Karpas-422 (cell line): ENCODE results near the gene EMP1. TPM values are rescaled to one million over a fixed set of nuclear protein-coding genes. Genes with fewer than 3 reads are reported as not detected.

ENCODE experiments used
- DNase-seq: peaks from one replicate; pipeline ENCODE4 v3.0.0-alpha.2; 2015
- H2AFZ ChIP-seq: fragments of 200-600 bp; sonication (generic); 2 replicates; pipeline ENCODE4 v1.6.1; 2014; ENCODE audit warnings: antibody characterized with exemption, low read length, mixed read lengths
- H3K27ac ChIP-seq: fragments of 200-600 bp; sonication (generic); 2 replicates; pipeline ENCODE4 v1.5.1; 2014; ENCODE audit warnings: mild to moderate bottlenecking, low read length, moderate library complexity
- H3K27me3 ChIP-seq: fragments of 200-600 bp; sonication (generic); 2 replicates; pipeline ENCODE4 v1.6.1; 2014; ENCODE audit warnings: low read length, mixed read lengths
- H3K36me3 ChIP-seq: fragments of 200-600 bp; sonication (generic); 2 replicates; pipeline ENCODE4 v1.6.1; 2014; ENCODE audit warnings: low read length, mixed read lengths; ENCODE audit not compliant: insufficient read depth
- H3K4me1 ChIP-seq: fragments of 200-600 bp; sonication (generic); 2 replicates; pipeline ENCODE4 v1.6.1; 2014; ENCODE audit warnings: mild to moderate bottlenecking, low read length, mixed read lengths
- H3K4me2 ChIP-seq: fragments of 200-600 bp; sonication (generic); 2 replicates; pipeline ENCODE4 v1.6.1; 2014; ENCODE audit warnings: low read length, low read depth, mild to moderate bottlenecking; ENCODE audit not compliant: poor library complexity, severe bottlenecking
- H3K4me3 ChIP-seq: fragments of 200-600 bp; sonication (generic); 2 replicates; pipeline ENCODE4 v1.5.1; 2014; ENCODE audit warnings: mild to moderate bottlenecking, antibody characterized with exemption, low read length, mixed read lengths
- H3K79me2 ChIP-seq: fragments of 200-600 bp; sonication (generic); 2 replicates; pipeline ENCODE4 v1.6.1; 2014; ENCODE audit warnings: mild to moderate bottlenecking, low read length, mixed read lengths
- H3K9ac ChIP-seq: fragments of 200-600 bp; sonication (generic); 2 replicates; pipeline ENCODE4 v1.6.0; 2014; ENCODE audit warnings: low read length
- H3K9me2 ChIP-seq: fragments of 200-600 bp; sonication (generic), shearing (Covaris generic); replicated peaks from 2 replicates; pipeline ENCODE4 v1.6.0; 2014; ENCODE audit warnings: mild to moderate bottlenecking, low read length, moderate library complexity; ENCODE audit not compliant: insufficient read depth
- H3K9me3 ChIP-seq: fragments of 300-700, 200-600 bp; sonication (generic); 2 replicates; pipeline ENCODE4 v1.6.1; 2014; ENCODE audit warnings: low read length, mixed read lengths
- H4K20me1 ChIP-seq: fragments of 200-600 bp; sonication (generic); 2 replicates; pipeline ENCODE4 v1.6.1; 2014; ENCODE audit warnings: mild to moderate bottlenecking, antibody characterized with exemption, low read length, low read depth; ENCODE audit not compliant: insufficient read depth
- total RNA-seq: library from RNA; depleted of rRNA; stranded (reverse); fragments of >200 nt; shearing (Covaris generic); gene quantifications from 2 replicates; pipeline ENCODE4 v1.2.3, GENCODE V29; 2014; ENCODE audit warnings: low replicate concordance

The EMP1 gene
- total RNA-seq, 1 experiment from 2014 or later = not detected

- no peaks in the 10 kb centered on the region for H3K9me2 ChIP-seq
- H3K4me2 ChIP-seq = no peak overlapping the region
- no peaks in the 10 kb centered on the region for H3K27me3 ChIP-seq
- no peaks in the 10 kb centered on the region for H4K20me1 ChIP-seq
- no peaks in the 10 kb centered on the region for H3K4me1 ChIP-seq
- no peak overlapping the region for H3K9ac ChIP-seq
- no peak overlapping the region for H3K27ac ChIP-seq
- DNase-seq = no peak
- no peaks in the 10 kb centered on the region for H3K36me3 ChIP-seq
- no peak overlapping the region for H3K4me3 ChIP-seq
- no peaks in the 10 kb centered on the region for H3K79me2 ChIP-seq
- H3K9me3 ChIP-seq = no peaks in the 10 kb centered on the region
- H2AFZ ChIP-seq = no peak overlapping the region
Measured at GRCh38 chr12:13243516-13244070, 47.1 kb downstream of the EMP1 start.

GRCh38 chr12:13247596-13247995 is 51.1 kb downstream of the EMP1 start:
- H3K9ac ChIP-seq = no peak overlapping the region
- no peaks in the 10 kb centered on the region for H4K20me1 ChIP-seq
- no peaks in the 10 kb centered on the region for H3K36me3 ChIP-seq
- H3K4me1 ChIP-seq = no peaks in the 10 kb centered on the region
- no peak overlapping the region for H2AFZ ChIP-seq
- no peak overlapping the region for H3K4me3 ChIP-seq
- no peak for DNase-seq
- no peaks in the 10 kb centered on the region for H3K9me3 ChIP-seq
- H3K27me3 ChIP-seq = no peaks in the 10 kb centered on the region
- H3K9me2 ChIP-seq = no peaks in the 10 kb centered on the region
- no peak overlapping the region for H3K27ac ChIP-seq
- H3K4me2 ChIP-seq = no peak overlapping the region
- no peaks in the 10 kb centered on the region for H3K79me2 ChIP-seq

GRCh38 chr12:13248964-13249363 is 52.4 kb downstream of the EMP1 start:
- Histone ChIP-seq H3K9me3 (no peaks in the 10 kb centered on the region), H2AFZ (no peak overlapping the region), H3K9me2 (no peaks in the 10 kb centered on the region)

GRCh38 chr12:13250416-13250815 is 53.9 kb downstream of the EMP1 start:
- DNase-seq = no peak
- H3K36me3 ChIP-seq = no peaks in the 10 kb centered on the region
- no peaks in the 10 kb centered on the region for H3K9me3 ChIP-seq
- H3K9ac ChIP-seq = no peak overlapping the region
- H4K20me1 ChIP-seq = no peaks in the 10 kb centered on the region
- H3K4me1 ChIP-seq = no peaks in the 10 kb centered on the region
- H3K9me2 ChIP-seq = no peaks in the 10 kb centered on the region
- no peaks in the 10 kb centered on the region for H3K27me3 ChIP-seq
- H3K4me2 ChIP-seq = no peak overlapping the region
- H2AFZ ChIP-seq = no peak overlapping the region
- no peaks in the 10 kb centered on the region for H3K79me2 ChIP-seq
- H3K27ac ChIP-seq = no peak overlapping the region
- no peak overlapping the region for H3K4me3 ChIP-seq

More at GRCh38 chr12:13248964-13249363, 52.4 kb downstream of the EMP1 start:
- no peak overlapping the region for H3K4me2 ChIP-seq
- H3K27me3 ChIP-seq = no peaks in the 10 kb centered on the region
- H3K9ac ChIP-seq = no peak overlapping the region
- no peak for DNase-seq
- H3K4me1 ChIP-seq = no peaks in the 10 kb centered on the region
- H3K79me2 ChIP-seq = no peaks in the 10 kb centered on the region
- no peaks in the 10 kb centered on the region for H3K36me3 ChIP-seq
- no peak overlapping the region for H3K27ac ChIP-seq
- H3K4me3 ChIP-seq = no peak overlapping the region
- H4K20me1 ChIP-seq = no peaks in the 10 kb centered on the region

DNA sequence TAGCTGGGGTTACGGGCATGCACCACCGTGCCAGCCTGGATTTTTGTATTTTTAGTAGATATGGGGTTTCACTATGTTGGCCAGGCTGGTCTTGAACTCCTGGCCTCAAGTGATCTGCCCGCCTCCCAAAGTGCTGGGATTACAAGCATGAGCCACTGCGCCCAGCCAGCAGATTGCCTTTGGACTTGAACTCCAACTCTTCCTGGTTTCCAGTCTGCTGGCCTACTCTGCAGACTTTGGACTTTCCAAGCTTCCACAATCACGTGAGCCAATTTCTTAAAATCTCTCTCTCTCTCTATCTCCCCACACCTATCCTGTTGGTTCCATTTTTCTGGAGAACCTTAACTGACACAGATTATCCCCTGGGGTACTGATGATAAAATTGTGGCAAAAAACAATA is 55.0 kb downstream of the EMP1 start:
- Histone ChIP-seq H3K36me3 (no peaks in the 10 kb centered on the region), H2AFZ (no peak overlapping the region), H3K79me2 (no peaks in the 10 kb centered on the region), H3K9ac (no peak overlapping the region), H3K27me3 (no peaks in the 10 kb centered on the region), H3K4me3 (no peak overlapping the region), H3K4me1 (no peaks in the 10 kb centered on the region), H3K4me2 (no peak overlapping the region), H4K20me1 (no peaks in the 10 kb centered on the region), H3K9me3 (no peaks in the 10 kb centered on the region), H3K9me2 (no peaks in the 10 kb centered on the region), H3K27ac (no peak overlapping the region)
- no peak for DNase-seq

DNA sequence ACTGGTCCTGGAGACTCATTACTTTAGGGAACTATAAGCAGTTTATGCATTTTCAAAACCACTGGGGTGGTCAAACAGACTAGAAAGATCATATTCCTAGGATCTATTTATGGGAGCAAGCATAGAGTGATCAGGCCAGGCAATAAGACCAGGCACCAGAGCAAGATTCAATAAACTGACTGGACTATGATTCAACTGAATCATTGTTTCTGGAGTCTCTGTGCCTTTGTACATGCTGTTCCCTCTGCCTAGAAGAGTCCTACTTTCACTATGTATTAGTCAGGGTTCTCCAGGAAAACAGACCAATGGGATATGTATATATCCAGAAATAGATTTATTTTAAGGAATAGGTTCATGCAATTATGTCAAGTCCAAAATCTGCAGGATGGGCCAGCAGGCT is 55.5 kb downstream of the EMP1 start:
- H2AFZ ChIP-seq = no peak overlapping the region
- H3K27me3 ChIP-seq = no peaks in the 10 kb centered on the region
- no peak overlapping the region for H3K9ac ChIP-seq
- H4K20me1 ChIP-seq = no peaks in the 10 kb centered on the region
- H3K36me3 ChIP-seq = no peaks in the 10 kb centered on the region
- DNase-seq = no peak
- H3K4me1 ChIP-seq = no peaks in the 10 kb centered on the region
- H3K9me2 ChIP-seq = no peaks in the 10 kb centered on the region
- H3K9me3 ChIP-seq = no peaks in the 10 kb centered on the region
- no peak overlapping the region for H3K27ac ChIP-seq
- no peak overlapping the region for H3K4me2 ChIP-seq
- H3K4me3 ChIP-seq = no peak overlapping the region
- no peaks in the 10 kb centered on the region for H3K79me2 ChIP-seq

GRCh38 chr12:13252616-13253015 is 56.1 kb downstream of the EMP1 start:
- Histone ChIP-seq H3K4me3 (no peak overlapping the region), H3K79me2 (no peaks in the 10 kb centered on the region), H3K9me2 (no peaks in the 10 kb centered on the region), H3K9ac (no peak overlapping the region), H2AFZ (no peak overlapping the region), H4K20me1 (no peaks in the 10 kb centered on the region), H3K4me1 (no peaks in the 10 kb centered on the region), H3K36me3 (no peaks in the 10 kb centered on the region), H3K27ac (no peak overlapping the region), H3K9me3 (no peaks in the 10 kb centered on the region), H3K4me2 (no peak overlapping the region), H3K27me3 (no peaks in the 10 kb centered on the region)
- no peak for DNase-seq

GRCh38 chr12:13253966-13254760 is 57.6 kb downstream of the EMP1 start:
- no peak for DNase-seq
- H3K27me3 ChIP-seq = no peaks in the 10 kb centered on the region
- no peak overlapping the region for H3K27ac ChIP-seq
- no peak overlapping the region for H3K4me2 ChIP-seq
- no peak overlapping the region for H3K4me3 ChIP-seq
- H3K79me2 ChIP-seq = no peaks in the 10 kb centered on the region
- no peak overlapping the region for H3K9ac ChIP-seq
- H4K20me1 ChIP-seq = no peaks in the 10 kb centered on the region
- no peaks in the 10 kb centered on the region for H3K4me1 ChIP-seq
- H2AFZ ChIP-seq = no peak overlapping the region
- H3K9me2 ChIP-seq = no peaks in the 10 kb centered on the region
- H3K9me3 ChIP-seq = no peaks in the 10 kb centered on the region
- no peaks in the 10 kb centered on the region for H3K36me3 ChIP-seq
